ENCODE measurements around the gene ORMDL3.
"Not testable (repeated sequence)": the region's sequence is repeated elsewhere in the genome, so short reads cannot be mapped to it uniquely, and the experiment has no call there.

ORMDL3 gene

GRCh38 chr17:39948489-39948828, 21.1 kb upstream of the ORMDL3 start:
- not testable (repeated sequence) for DNase-seq

- DNase-seq, result no peak
Measured at GRCh38 chr17:39946551-39947330, 19.3 kb upstream of the ORMDL3 start.

- no peak for DNase-seq
Measured at GRCh38 chr17:39944393-39944711, 17.0 kb upstream of the ORMDL3 start.

DNA sequence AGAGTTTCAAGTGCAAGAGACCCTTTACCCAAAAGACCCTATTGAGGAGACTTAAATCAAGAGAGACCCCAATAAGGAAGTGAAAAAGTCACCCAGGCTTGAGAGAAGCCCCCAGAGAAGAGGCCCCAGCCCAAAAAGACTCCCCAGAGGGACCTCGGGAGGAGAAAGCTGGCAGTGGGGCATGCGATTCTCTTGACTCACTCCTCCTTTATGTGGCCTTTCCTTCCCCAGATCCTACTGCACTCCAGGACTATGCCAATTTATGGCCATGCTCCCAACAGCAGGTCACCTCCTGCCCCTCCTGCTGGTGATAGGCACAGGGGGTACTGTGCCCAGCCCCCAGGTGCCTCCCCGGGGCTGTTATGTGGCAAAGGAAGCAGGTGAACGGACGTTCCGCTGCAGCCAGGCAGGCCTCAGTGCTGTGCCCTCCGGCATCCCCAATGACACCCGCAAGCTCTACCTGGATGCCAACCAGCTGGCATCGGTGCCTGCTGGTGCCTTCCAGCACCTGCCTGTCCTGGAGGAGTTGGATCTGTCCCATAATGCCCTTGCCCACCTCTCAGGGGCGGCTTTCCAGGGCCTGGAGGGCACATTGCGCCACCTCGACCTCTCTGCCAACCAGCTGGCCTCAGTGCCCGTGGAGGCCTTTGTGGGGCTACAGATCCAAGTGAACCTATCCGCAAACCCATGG, 16.4 kb upstream of the ORMDL3 start:
- no peak for DNase-seq

GRCh38 chr17:39939588-39940419, 12.4 kb upstream of the ORMDL3 start:
- peak; percentile 6 for DNase-seq

DNA sequence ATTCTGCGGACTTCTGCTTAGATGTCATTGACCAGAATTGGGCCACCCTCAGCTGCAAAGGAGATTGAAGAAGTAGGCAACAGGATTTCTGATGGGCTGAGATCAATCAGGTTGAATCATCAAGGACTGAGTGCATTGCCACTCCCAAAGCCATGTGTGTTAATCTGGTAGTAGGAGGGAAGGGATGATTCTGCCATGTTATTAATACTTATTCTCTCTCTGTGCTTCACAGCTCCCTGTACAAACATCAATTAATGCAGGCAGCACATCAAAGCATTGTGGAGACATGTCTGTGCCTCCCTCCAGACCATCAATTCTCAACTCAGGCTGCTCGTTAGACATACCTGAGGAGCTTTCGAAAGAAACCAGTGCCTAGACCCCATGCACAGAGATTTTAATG, 11.7 kb upstream of the ORMDL3 start:
- DNase-seq, result no peak

GRCh38 chr17:39938140-39938869, 10.9 kb upstream of the ORMDL3 start:
- DNase-seq, result no peak

GRCh38 chr17:39937447-39937846, 10.0 kb upstream of the ORMDL3 start:
- DNase-seq, result no peak

GRCh38 chr17:39935909-39936308, 8.5 kb upstream of the ORMDL3 start:
- DNase-seq, result no peak

DNA sequence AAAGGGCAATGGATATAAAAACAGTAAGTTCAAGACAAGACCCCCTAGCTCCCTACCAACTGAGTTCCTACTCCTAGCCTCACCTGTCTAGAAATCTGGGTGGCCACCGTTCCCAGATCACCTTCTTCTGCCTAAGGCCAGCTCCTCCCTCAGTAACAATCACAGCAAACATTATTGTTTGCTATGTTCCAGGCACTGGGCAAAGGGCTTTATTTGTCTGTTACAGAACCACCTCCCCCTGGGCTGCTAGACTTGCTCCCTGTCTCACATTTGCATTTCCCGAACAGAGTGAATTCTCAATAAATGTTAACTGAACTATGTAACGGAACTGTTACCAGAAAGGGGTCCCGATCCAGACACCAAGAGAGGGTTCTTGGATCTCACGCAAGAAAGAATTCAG, 6.9 kb upstream of the ORMDL3 start:
- DNase-seq, result no peak

DNA sequence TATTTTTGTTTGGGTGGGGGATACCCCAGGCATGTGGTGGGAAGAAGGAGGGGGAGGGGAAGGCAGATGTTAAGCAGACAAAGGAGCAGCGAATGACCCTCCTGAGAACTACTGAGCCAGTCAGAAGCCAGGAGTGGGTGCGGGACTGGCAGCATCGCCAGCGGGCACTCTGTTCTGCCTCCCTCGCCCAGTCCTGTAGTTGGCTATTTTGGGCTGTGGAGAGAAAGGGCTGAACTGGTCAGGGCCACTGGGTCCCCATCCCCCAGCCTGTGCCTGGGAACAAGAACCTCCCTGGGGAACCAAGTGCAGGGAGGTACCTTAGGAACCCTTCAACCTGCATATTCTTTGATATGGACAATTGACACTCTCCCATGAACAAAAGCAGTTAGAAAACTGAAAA, 6.5 kb upstream of the ORMDL3 start:
- no peak for DNase-seq

GRCh38 chr17:39929646-39930407, 2.4 kb upstream of the ORMDL3 start:
- DNase-seq, result no peak

GRCh38 chr17:39928858-39929645, 1.7 kb upstream of the ORMDL3 start:
- no peak for DNase-seq

- DNase-seq, result no peak
Measured at GRCh38 chr17:39927929-39928857, 792 bp upstream of the ORMDL3 start.

GRCh38 chr17:39926588-39927100, 757 bp downstream of the ORMDL3 start:
- peak; percentile 38 for DNase-seq

- DNase-seq, result no peak
Measured at GRCh38 chr17:39926135-39926587, 1.2 kb downstream of the ORMDL3 start.

- no peak for DNase-seq
Measured at GRCh38 chr17:39925282-39926134, 1.9 kb downstream of the ORMDL3 start.

GRCh38 chr17:39924691-39925055, 2.7 kb downstream of the ORMDL3 start:
- DNase-seq, result no peak
